Tibial nerve (tissue), 4 donors: Measurements from ENCODE around the gene ECT2. TPM values are rescaled to one million over a fixed set of nuclear protein-coding genes. Genes with fewer than 3 reads are reported as not detected.

Experiments
- DNase-seq, 2 donors: peaks; one replicate each; pipeline ENCODE4 v3.0.0-alpha.2; 2019; ENCODE audit warnings: low spot score in 2 of 2
- H3K27ac ChIP-seq, 4 donors: fragments of 200-600 bp; sonication (generic) in 3 of 4; one replicate each; pipeline ENCODE4 v1.5.1; 2017 to 2019; ENCODE audit warnings: mild to moderate bottlenecking in 1 of 4
- H3K27me3 ChIP-seq, 2 donors: fragments of 200-600 bp; sonication (generic) in 1 of 2; one replicate each; pipeline versions ENCODE4 v1.5.1 to v1.6.0; 2017 to 2019
- H3K36me3 ChIP-seq, 3 donors: fragments of 200-600 bp; sonication (generic); one replicate each; pipeline ENCODE4 v1.5.1; 2018 to 2019
- H3K4me1 ChIP-seq, 4 donors: fragments of 200-600 bp; sonication (generic) in 3 of 4; one replicate each; pipeline ENCODE4 v1.5.1; 2017 to 2019
- H3K4me3 ChIP-seq, 4 donors: fragments of 200-600 bp; sonication (generic) in 3 of 4; one replicate each; pipeline ENCODE4 v1.5.1; 2017 to 2019; ENCODE audit warnings: mild to moderate bottlenecking in 1 of 4, moderate library complexity in 1 of 4
- H3K9me3 ChIP-seq, 4 donors: fragments of 200-600 bp; sonication (generic) in 3 of 4; one replicate each; pipeline ENCODE4 v1.5.1; 2017 to 2019
- CTCF ChIP-seq, 5 experiments: fragments of 200-600 bp in 3 of 5; fragments of 450-650 bp in 2 of 5; sonication (generic) in 3 of 5; IDR thresholded peaks; one replicate each; pipeline ENCODE4 v1.5.1; 2016 to 2019; ENCODE audit warnings: antibody characterized with exemption in 5 of 5, mild to moderate bottlenecking in 3 of 5, moderate library complexity in 2 of 5
- EP300 ChIP-seq, 2 donors: sonication (generic); formaldehyde crosslinking; IDR thresholded peaks; one replicate each; pipeline ENCODE4 v1.6.1; 2017; ENCODE audit warnings: antibody characterized with exemption in 2 of 2, mild to moderate bottlenecking in 1 of 2
- POLR2A ChIP-seq, 2 donors: fragments of 450-650 bp; IDR thresholded peaks; one replicate each; pipeline ENCODE4 v1.6.1; 2017; ENCODE audit warnings: antibody characterized with exemption in 2 of 2, mild to moderate bottlenecking in 2 of 2, moderate library complexity in 2 of 2
- WGBS, 2 donors: methylation state at CpG; one replicate each; pipeline ENCODE4 v1.1.5; 2018; 5-methylcytosine and 5-hydroxymethylcytosine counted together
- small RNA-seq: library from RNA; depleted of rRNA; stranded (forward); fragments of <200 nt; gene quantifications from one replicate; pipeline ENCODE3, GENCODE V24; 2016
- total RNA-seq, 4 donors: library from RNA; depleted of rRNA; stranded (reverse); fragments of >200 nt; gene quantifications; one replicate each; pipeline ENCODE4 v1.1.0, GENCODE V29; 2016

ECT2 gene
- total RNA-seq, 4 donors from 2014 or later, result 3.1 to 9.0 (median 7.0) TPM

DNA sequence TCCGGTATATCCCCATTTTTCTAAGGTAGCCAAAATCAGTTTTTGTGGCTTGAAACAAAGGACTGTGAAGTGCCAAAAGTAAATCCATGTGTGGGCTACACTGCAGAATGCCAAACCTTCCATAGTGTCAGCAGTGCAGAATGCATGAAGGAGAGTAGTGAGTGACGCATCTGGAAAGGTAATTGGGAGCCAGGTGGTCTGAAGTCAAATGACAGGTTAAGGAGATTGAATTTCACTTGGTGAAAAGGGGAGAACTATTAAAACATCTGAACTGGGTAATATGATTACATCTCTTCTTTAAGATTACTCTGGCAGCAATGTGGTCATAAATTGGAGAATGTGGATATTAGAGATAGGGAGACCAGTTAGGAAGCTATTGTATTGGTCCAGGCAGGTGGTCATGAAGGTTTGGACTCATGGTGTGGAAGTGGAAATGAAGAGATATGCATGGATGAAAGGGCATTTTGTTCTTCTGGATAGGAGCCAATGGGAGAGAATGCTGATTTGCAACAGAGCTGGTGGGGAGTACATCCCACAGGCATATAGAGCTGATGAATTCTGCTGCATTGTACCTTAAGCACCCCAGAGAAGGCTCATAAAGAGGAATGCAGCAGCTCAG lies 118.2 kb downstream of the ECT2 start:
- TF ChIP-seq POLR2A (IDR thresholded peaks at IDR 0.05) (no peak), EP300 (IDR thresholded peaks at IDR 0.05) (no peak), CTCF (IDR thresholded peaks at IDR 0.05) (no peak)
- no peak overlapping the region for H3K27ac ChIP-seq
- no peak for DNase-seq
- no peaks in the 10 kb centered on the region for H3K36me3 ChIP-seq
- H3K4me1 ChIP-seq, result peaks cover 0 to 16% (median 3%) of the 10 kb centered on the region in 4 donors
- H3K9me3 ChIP-seq, result no peaks in the 10 kb centered on the region
- no peak overlapping the region for H3K4me3 ChIP-seq
- WGBS, 2 donors, result 89 to 95% methylated on average over 2 of the region's 2 CpGs
- H3K27me3 ChIP-seq, result no peaks in the 10 kb centered on the region

DNA sequence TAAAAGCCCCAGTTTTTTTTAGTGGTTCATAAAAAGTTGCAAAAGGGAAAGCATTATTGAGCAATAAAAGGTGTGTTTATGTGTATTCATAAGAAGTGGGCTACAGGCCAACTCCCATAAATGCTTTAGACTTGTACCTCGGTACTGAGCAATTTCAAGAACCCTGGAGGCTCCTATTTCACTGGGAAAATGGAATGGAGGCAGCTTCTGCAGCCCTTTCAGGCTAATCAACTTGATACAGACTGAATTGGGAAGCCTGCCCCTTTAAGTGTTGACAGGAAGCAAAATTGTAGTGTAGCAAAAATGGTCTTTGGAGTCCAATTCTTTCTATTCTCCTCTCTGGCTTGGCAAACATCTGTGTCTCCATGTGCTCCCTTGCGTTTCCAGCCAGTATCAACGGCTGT lies 118.8 kb downstream of the ECT2 start:
- WGBS, 2 donors, result 25 to 37% methylated on average over 3 of the region's 3 CpGs
- TF ChIP-seq CTCF (IDR thresholded peaks at IDR 0.05) (no peak), EP300 (IDR thresholded peaks at IDR 0.05) (no peak), POLR2A (IDR thresholded peaks at IDR 0.05) (no peak)
- no peaks in the 10 kb centered on the region for H3K9me3 ChIP-seq
- no peak overlapping the region for H3K4me3 ChIP-seq
- no peaks in the 10 kb centered on the region for H3K27me3 ChIP-seq
- H3K4me1 ChIP-seq, result peaks cover 0 to 16% (median 3%) of the 10 kb centered on the region in 4 donors
- H3K27ac ChIP-seq, result no peak overlapping the region
- no peaks in the 10 kb centered on the region for H3K36me3 ChIP-seq
- peak in 1 of 2 donors; percentile 38 for DNase-seq

DNA sequence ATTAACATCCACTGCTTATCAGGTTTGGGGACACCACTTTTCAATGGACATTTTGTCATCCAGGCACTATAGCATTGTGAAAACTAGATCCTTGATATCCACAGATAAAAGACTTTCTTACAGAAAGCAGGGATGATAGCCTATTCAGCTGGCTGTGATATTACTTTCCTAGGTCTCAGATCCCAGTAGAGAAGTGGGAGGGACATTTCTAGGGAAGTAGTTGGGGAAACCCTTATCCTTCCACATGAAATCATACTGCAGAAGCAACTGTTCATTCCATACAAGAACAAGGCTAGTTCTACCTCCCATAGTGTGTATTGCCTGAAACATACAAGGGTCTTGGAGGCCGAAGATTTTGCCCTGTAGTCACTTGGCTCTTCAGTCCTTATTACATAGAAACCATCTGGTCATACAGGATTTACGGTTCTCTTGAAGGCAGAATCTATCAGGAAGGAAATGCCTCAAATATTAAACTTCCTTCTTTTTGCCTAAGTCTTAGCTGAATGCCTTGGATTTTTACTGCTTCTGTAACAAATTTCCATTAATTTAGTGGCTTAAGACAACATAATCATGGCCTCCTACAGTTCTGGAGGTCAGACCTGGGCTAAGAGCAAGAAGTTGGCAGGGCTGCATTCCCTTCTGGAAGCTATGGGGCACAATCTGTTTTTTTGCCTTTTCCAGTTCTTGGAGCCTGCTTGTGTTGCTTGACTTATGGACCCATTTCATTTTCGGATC lies 119.4 kb downstream of the ECT2 start:
- no peaks in the 10 kb centered on the region for H3K36me3 ChIP-seq
- no peak overlapping the region for H3K4me3 ChIP-seq
- DNase-seq, result no peak
- no peaks in the 10 kb centered on the region for H3K9me3 ChIP-seq
- 63 to 70% methylated on average over 3 of the region's 3 CpGs for WGBS, 2 donors
- peaks cover 0 to 16% (median 3%) of the 10 kb centered on the region in 4 donors for H3K4me1 ChIP-seq
- H3K27ac ChIP-seq, result no peak overlapping the region
- TF ChIP-seq POLR2A (IDR thresholded peaks at IDR 0.05), result no peak
- TF ChIP-seq EP300 (IDR thresholded peaks at IDR 0.05), result no peak
- no peak for TF ChIP-seq CTCF (IDR thresholded peaks at IDR 0.05)
- no peaks in the 10 kb centered on the region for H3K27me3 ChIP-seq

Small RNAs within 50 kb of the gene (small RNA-seq; reads per million reads assigned to genes)
- gene AC108667.1, result not detected
- gene RF00139, result not detected
- not detected for gene RNU4-4P
- not detected for gene RNU6-547P

Other genes with a start within 250 kb of the ECT2 start
- 10 to 100 TPM; 24.6 to 54.1 (median 37.3) TPM for gene TNFSF10, start 227.3 kb upstream of the ECT2 start, total RNA-seq
- gene NCEH1, start 39.7 kb upstream of the ECT2 start, total RNA-seq, result 10 to 100 TPM in 1 of 4 donors, 1 to 10 TPM in 3; 4.3 to 13.5 (median 5.5) TPM